ENCODE results near the gene MUC5B. TPM values are rescaled to one million over a fixed set of nuclear protein-coding genes. Genes with fewer than 3 reads are reported as not detected.

MUC5B gene
- total RNA-seq, 4 donors from 2014 or later, result 0.04 to 139 (median 1.6) TPM

- peaks cover 35 to 89% (median 59%) of the 10 kb centered on the region in 3 donors for H3K36me3 ChIP-seq
- no peak overlapping the region for H3K4me3 ChIP-seq
- H3K9me3 ChIP-seq, result no peaks in the 10 kb centered on the region
- H3K27ac ChIP-seq, result no peak overlapping the region
- no peak for DNase-seq
- TF ChIP-seq CTCF (IDR thresholded peaks at IDR 0.05) (no peak), POLR2A (IDR thresholded peaks at IDR 0.05) (no peak)
- H3K4me1 ChIP-seq, result peaks cover 0 to 18% (median 10%) of the 10 kb centered on the region in 3 donors
- H3K27me3 ChIP-seq, result no peaks in the 10 kb centered on the region
- intact Hi-C loops (cut with DNase I), result no loop called here
- WGBS, 2 donors, result 86 to 94% methylated on average over 11 to 13 of the region's 46 CpGs
Observed at GRCh38 chr11:1291295-1292017, 68.6 kb downstream of the MUC5B start.

GRCh38 chr11:1292018-1292643 lies 69.3 kb downstream of the MUC5B start:
- H3K4me3 ChIP-seq, result no peak overlapping the region
- TF ChIP-seq POLR2A (IDR thresholded peaks at IDR 0.05) (no peak), CTCF (IDR thresholded peaks at IDR 0.05) (no peak)
- no peaks in the 10 kb centered on the region for H3K27me3 ChIP-seq
- no peak for DNase-seq
- peaks cover 0 to 20% (median 10%) of the 10 kb centered on the region in 3 donors for H3K4me1 ChIP-seq
- peaks cover 37 to 87% (median 54%) of the 10 kb centered on the region in 3 donors for H3K36me3 ChIP-seq
- H3K9me3 ChIP-seq, result no peaks in the 10 kb centered on the region
- intact Hi-C loops (cut with DNase I), result no loop called here
- no peak overlapping the region for H3K27ac ChIP-seq
- 59 to 62% methylated on average over 6 to 10 of the region's 10 CpGs for WGBS, 2 donors

GRCh38 chr11:1292644-1293618 lies 70.1 kb downstream of the MUC5B start:
- intact Hi-C loops (cut with DNase I), result no loop called here
- DNase-seq, result no peak
- 83 to 85% methylated on average over 18 to 32 of the region's 43 CpGs for WGBS, 2 donors
- H3K27me3 ChIP-seq, result no peaks in the 10 kb centered on the region
- H3K9me3 ChIP-seq, result no peaks in the 10 kb centered on the region
- peaks cover 0 to 28% (median 11%) of the 10 kb centered on the region in 3 donors for H3K4me1 ChIP-seq
- H3K36me3 ChIP-seq, result peaks cover 43 to 92% (median 52%) of the 10 kb centered on the region in 3 donors
- TF ChIP-seq POLR2A (IDR thresholded peaks at IDR 0.05) (no peak), CTCF (IDR thresholded peaks at IDR 0.05) (no peak)
- H3K27ac ChIP-seq, result no peak overlapping the region
- H3K4me3 ChIP-seq, result no peak overlapping the region

GRCh38 chr11:1293619-1294015 lies 70.8 kb downstream of the MUC5B start:
- Histone ChIP-seq H3K4me3 (no peak overlapping the region), H3K27me3 (no peaks in the 10 kb centered on the region), H3K27ac (no peak overlapping the region), H3K36me3 (peaks cover 38 to 92% (median 45%) of the 10 kb centered on the region in 3 donors), H3K9me3 (no peaks in the 10 kb centered on the region), H3K4me1 (peaks cover under 1 to 35% (median 18%) of the 10 kb centered on the region in 3 donors)
- 88 to 100% methylated on average over 1 to 4 of the region's 13 CpGs for WGBS, 2 donors
- intact Hi-C loops (cut with DNase I), result no loop called here
- no peak for DNase-seq
- TF ChIP-seq CTCF (IDR thresholded peaks at IDR 0.05) (peak in 4 of 6 experiments; percentile 22 to 54 (median 34)), POLR2A (IDR thresholded peaks at IDR 0.05) (no peak)

Measured in esophagus squamous epithelium (tissue), 5 donors.